ENCODE results near the gene FGF8. TPM values are rescaled to one million over a fixed set of nuclear protein-coding genes. Genes with fewer than 3 reads are reported as not detected.

FGF8 gene
- total and polyA plus RNA-seq, 4 donors: 0.08 TPM; not detected in 3

DNA sequence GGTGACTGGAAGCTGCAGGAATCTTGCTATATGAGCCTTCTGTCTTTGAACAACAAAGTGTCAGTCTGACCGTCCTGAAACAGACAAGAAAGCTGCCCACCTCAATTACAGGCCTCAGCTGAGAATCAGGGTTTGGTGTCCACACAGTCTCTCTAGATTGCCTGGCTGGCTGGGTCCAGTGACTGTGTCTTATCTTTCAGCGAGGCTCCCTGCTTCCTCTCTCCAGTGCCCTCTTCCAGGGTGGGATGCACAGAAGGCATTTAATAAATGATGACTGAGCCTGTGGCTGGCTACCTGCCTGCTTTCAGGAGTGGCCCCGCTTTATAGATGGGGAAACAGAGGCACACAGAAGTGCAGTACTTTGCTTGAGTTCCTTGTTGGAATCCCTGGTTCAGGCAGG, 27.4 kb downstream of the FGF8 start:
- H3K36me3 ChIP-seq (ENCODE audit: control insufficient read depth in 4 of 4, insufficient read depth in 4 of 4, low read length in 4 of 4): no peaks in the 10 kb centered on the region
- no peak overlapping the region for H3K4me3 ChIP-seq
- no peak overlapping the region for H3K27ac ChIP-seq (ENCODE audit: low read depth in 1 of 2, low read length in 1 of 2)
- 84 to 85% methylated on average over 3 of the region's 3 CpGs for WGBS, 2 donors
- no peaks in the 10 kb centered on the region for H3K4me1 ChIP-seq (ENCODE audit: control insufficient read depth in 5 of 5, insufficient read depth in 5 of 5, low read length in 5 of 5)
- no peak overlapping the region for H3K9ac ChIP-seq (ENCODE audit: insufficient read depth in 1 of 2, low read length in 2 of 2)
- DNase-seq: no peak
- no peak for ATAC-seq (ENCODE audit: insufficient read depth, low FRiP score)
- no peak for TF ChIP-seq CTCF (IDR thresholded peaks at IDR 0.05; ENCODE audit: control extremely low read depth, extremely low read depth)
- no peaks in the 10 kb centered on the region for H3K9me3 ChIP-seq (ENCODE audit: control insufficient read depth in 4 of 4, insufficient read depth in 3 of 4, low read length in 3 of 4)
- no peaks in the 10 kb centered on the region for H3K27me3 ChIP-seq (ENCODE audit: control insufficient read depth in 3 of 3, insufficient read depth in 3 of 3, low read length in 2 of 3)

GRCh38 chr10:101745074-101745696, 30.7 kb downstream of the FGF8 start:
- H3K27me3 ChIP-seq (ENCODE audit: control insufficient read depth in 3 of 3, insufficient read depth in 3 of 3, low read length in 2 of 3): peaks cover 0 to 3% (median 0%) of the 10 kb centered on the region in 3 donors
- H3K4me3 ChIP-seq: no peak overlapping the region
- no peaks in the 10 kb centered on the region for H3K36me3 ChIP-seq (ENCODE audit: control insufficient read depth in 4 of 4, insufficient read depth in 4 of 4, low read length in 4 of 4)
- no peaks in the 10 kb centered on the region for H3K4me1 ChIP-seq (ENCODE audit: control insufficient read depth in 5 of 5, insufficient read depth in 5 of 5, low read length in 5 of 5)
- no peak overlapping the region for H3K9ac ChIP-seq (ENCODE audit: insufficient read depth in 1 of 2, low read length in 2 of 2)
- ATAC-seq (ENCODE audit: insufficient read depth, low FRiP score) (no peak), DNase-seq (peak in 2 of 3 donors; percentile 21 to 41)
- H3K9me3 ChIP-seq (ENCODE audit: control insufficient read depth in 4 of 4, insufficient read depth in 3 of 4, low read length in 3 of 4): no peaks in the 10 kb centered on the region
- no peak overlapping the region for H3K27ac ChIP-seq (ENCODE audit: low read depth in 1 of 2, low read length in 1 of 2)
- TF ChIP-seq CTCF (IDR thresholded peaks at IDR 0.05; ENCODE audit: control extremely low read depth, extremely low read depth): no peak
- 60 to 66% methylated on average over 9 of the region's 9 CpGs for WGBS, 2 donors

GRCh38 chr10:101744267-101744666, 31.6 kb downstream of the FGF8 start:
- no peak for TF ChIP-seq CTCF (IDR thresholded peaks at IDR 0.05; ENCODE audit: control extremely low read depth, extremely low read depth)
- no peaks in the 10 kb centered on the region for H3K9me3 ChIP-seq (ENCODE audit: control insufficient read depth in 4 of 4, insufficient read depth in 3 of 4, low read length in 3 of 4)
- no peaks in the 10 kb centered on the region for H3K4me1 ChIP-seq (ENCODE audit: control insufficient read depth in 5 of 5, insufficient read depth in 5 of 5, low read length in 5 of 5)
- WGBS, 2 donors: 80% methylated on average over 3 of the region's 3 CpGs
- no peaks in the 10 kb centered on the region for H3K36me3 ChIP-seq (ENCODE audit: control insufficient read depth in 4 of 4, insufficient read depth in 4 of 4, low read length in 4 of 4)
- no peak overlapping the region for H3K9ac ChIP-seq (ENCODE audit: insufficient read depth in 1 of 2, low read length in 2 of 2)
- H3K27ac ChIP-seq (ENCODE audit: low read depth in 1 of 2, low read length in 1 of 2): no peak overlapping the region
- peaks cover 0 to 3% (median 0%) of the 10 kb centered on the region in 3 donors for H3K27me3 ChIP-seq (ENCODE audit: control insufficient read depth in 3 of 3, insufficient read depth in 3 of 3, low read length in 2 of 3)
- DNase-seq (no peak), ATAC-seq (ENCODE audit: insufficient read depth, low FRiP score) (no peak)
- H3K4me3 ChIP-seq: no peak overlapping the region

- H3K36me3 ChIP-seq (ENCODE audit: control insufficient read depth in 4 of 4, insufficient read depth in 4 of 4, low read length in 4 of 4): no peaks in the 10 kb centered on the region
- WGBS, 2 donors: 47 to 49% methylated on average over 2 of the region's 2 CpGs
- DNase-seq (no peak), ATAC-seq (ENCODE audit: insufficient read depth, low FRiP score) (no peak)
- H3K27me3 ChIP-seq (ENCODE audit: control insufficient read depth in 3 of 3, insufficient read depth in 3 of 3, low read length in 2 of 3): peaks cover 0 to 5% (median 0%) of the 10 kb centered on the region in 3 donors
- no peak overlapping the region for H3K27ac ChIP-seq (ENCODE audit: low read depth in 1 of 2, low read length in 1 of 2)
- no peaks in the 10 kb centered on the region for H3K4me1 ChIP-seq (ENCODE audit: control insufficient read depth in 5 of 5, insufficient read depth in 5 of 5, low read length in 5 of 5)
- H3K9ac ChIP-seq (ENCODE audit: insufficient read depth in 1 of 2, low read length in 2 of 2): no peak overlapping the region
- no peak for TF ChIP-seq CTCF (IDR thresholded peaks at IDR 0.05; ENCODE audit: control extremely low read depth, extremely low read depth)
- H3K4me3 ChIP-seq: no peak overlapping the region
- no peaks in the 10 kb centered on the region for H3K9me3 ChIP-seq (ENCODE audit: control insufficient read depth in 4 of 4, insufficient read depth in 3 of 4, low read length in 3 of 4)
Observed at GRCh38 chr10:101741938-101742337, 34.0 kb downstream of the FGF8 start.

Measured in lung (tissue), 12 donors.